ENCODE results near the gene CKB. TPM values are rescaled to one million over a fixed set of nuclear protein-coding genes. Genes with fewer than 3 reads are reported as not detected.
A peak's percentile ranks its signal among the peaks of the same experiment; 100 is the strongest.

Gene CKB
- total RNA-seq: 100 to 1,000 TPM; 546 to 707 TPM

- peaks cover 4% of the 10 kb centered on the region for H3K36me3 ChIP-seq
- no peaks in the 10 kb centered on the region for H3K9me3 ChIP-seq
- H3K27ac ChIP-seq: peak within 1 kb of the TSS; percentile 84 to 90
- peak within 1 kb of the TSS; percentile 61 to 63 for H3K4me3 ChIP-seq
- no peak for DNase-seq (ENCODE audit: low spot score)
- TF ChIP-seq CTCF (IDR thresholded peaks at IDR 0.05): no peak
- peaks cover 0 to 78% of the 10 kb centered on the region in 2 donors for H3K4me1 ChIP-seq
- no peaks in the 10 kb centered on the region for H3K27me3 ChIP-seq
These were observed at the start of gene CKB for GRCh38 chr14:103522649-103523574. Gene CKB (minus strand): TSS chr14:103522830. CDS start chr14:103522493, 337 bp downstream.

- no peak for TF ChIP-seq CTCF (IDR thresholded peaks at IDR 0.05)
- H3K27me3 ChIP-seq: no peaks in the 10 kb centered on the region
- peaks cover 0 to 15% of the 10 kb centered on the region in 2 donors for H3K4me1 ChIP-seq
- peaks cover 19% of the 10 kb centered on the region for H3K36me3 ChIP-seq
- no peaks in the 10 kb centered on the region for H3K9me3 ChIP-seq
- H3K27ac ChIP-seq: no peak overlapping the region
- H3K4me3 ChIP-seq: no peak overlapping the region
- DNase-seq (ENCODE audit: low spot score): no peak
These were observed 46.8 kb upstream of the CKB start for GRCh38 chr14:103569408-103569807.

GRCh38 chr14:103568952-103569351 is 46.3 kb upstream of the CKB start:
- Histone ChIP-seq H3K4me3 (no peak overlapping the region), H3K9me3 (no peaks in the 10 kb centered on the region), H3K27ac (no peak overlapping the region), H3K27me3 (no peaks in the 10 kb centered on the region), H3K4me1 (peaks cover 0 to 17% of the 10 kb centered on the region in 2 donors), H3K36me3 (peaks cover 18% of the 10 kb centered on the region)
- no peak for DNase-seq (ENCODE audit: low spot score)
- no peak for TF ChIP-seq CTCF (IDR thresholded peaks at IDR 0.05)

GRCh38 chr14:103563844-103564505 is 41.3 kb upstream of the CKB start:
- no peak for TF ChIP-seq CTCF (IDR thresholded peaks at IDR 0.05)
- H3K36me3 ChIP-seq: peaks cover 14% of the 10 kb centered on the region
- peaks cover 0 to 46% of the 10 kb centered on the region in 2 donors for H3K4me1 ChIP-seq
- no peak for DNase-seq (ENCODE audit: low spot score)
- no peaks in the 10 kb centered on the region for H3K9me3 ChIP-seq
- H3K27ac ChIP-seq: no peak overlapping the region
- H3K27me3 ChIP-seq: no peaks in the 10 kb centered on the region
- peak overlapping the region; percentile 97 to 99 for H3K4me3 ChIP-seq

GRCh38 chr14:103563226-103563620 is 40.6 kb upstream of the CKB start:
- peaks cover 14% of the 10 kb centered on the region for H3K36me3 ChIP-seq
- H3K4me3 ChIP-seq: peak overlapping the region; percentile 97 to 99
- H3K9me3 ChIP-seq: no peaks in the 10 kb centered on the region
- H3K27me3 ChIP-seq: no peaks in the 10 kb centered on the region
- peak overlapping the region; percentile 88 to 95 for H3K27ac ChIP-seq
- H3K4me1 ChIP-seq: peaks cover 0 to 49% of the 10 kb centered on the region in 2 donors
- no peak for DNase-seq (ENCODE audit: low spot score)
- peak in 1 of 2 donors; percentile 15 for TF ChIP-seq CTCF (IDR thresholded peaks at IDR 0.05)

All from right atrium auricular region (tissue), 2 donors.